K562 (cell line): ENCODE data around the gene KIAA1958. TPM values are rescaled to one million over a fixed set of nuclear protein-coding genes. Genes with fewer than 3 reads are reported as not detected.

Source experiments
- ATAC-seq: fragments of 200-7000 bp; cut with Tn5 transposase; 3 replicates; pipeline ENCODE4 v1.9.1; 2020; ENCODE audit warnings: moderate library complexity
- BruUV-seq: library from RNA; stranded (reverse); fragments of 400-500 nt; replicated peaks from 2 replicates; lab custom pipeline; 2021; lab: Mats Ljungman, UMichigan
- CTCF ChIA-PET: fragments of 300-600 bp; formaldehyde crosslinking; extraction: SDS; loops from one replicate; lab custom pipeline; 2021; ENCODE audit warnings: low intra/inter-chr PET ratio; lab: Yijun Ruan, JAX
- POLR2A ChIA-PET: fragments of 300-600, 350-650 bp; sonication (Branson Sonifier 250); formaldehyde crosslinking; extraction: SDS; loops from one replicate; lab custom pipeline; 2021; ENCODE audit warnings: antibody characterized with exemption, inconsistent platforms; lab: Yijun Ruan, JAX
- DNase-seq, 4 experiments: peaks; one replicate each; pipeline versions ENCODE4 v3.0.0 to v3.0.0-alpha.2; 2011 to 2018; ENCODE audit warnings: low spot score in 3 of 4, mixed read lengths in 3 of 4; ENCODE audit errors: extremely low read depth in 1 of 4
- FAIRE-seq: peaks from 2 replicates; lab custom pipeline; 2011; peaks lifted over from hg19 to GRCh38; lab: Jason Lieb, UNC
- H2AFZ ChIP-seq: 2 replicates; pipeline ENCODE4 v1.6.0; 2011; ENCODE audit warnings: low read depth, low read length, control low read depth, inconsistent platforms
- H3K27ac ChIP-seq: fragments of 200-600 bp; 3 replicates; pipeline ENCODE4 v1.8.0; 2011; ENCODE audit warnings: low read depth, mild to moderate bottlenecking, control low read depth, inconsistent platforms, low read length, moderate library complexity, mixed read lengths; ENCODE audit errors: extremely low read depth
- H3K27me3 ChIP-seq, 2 experiments: fragments of 300-600 bp in 1 of 2; 2 replicates in 1 of 2; 3 replicates in 1 of 2; pipeline versions ENCODE4 v1.6.0 to v1.8.0; 2011; ENCODE audit warnings: inconsistent platforms in 2 of 2, low read length in 2 of 2, mild to moderate bottlenecking in 1 of 2, mixed read lengths in 1 of 2, moderate library complexity in 1 of 2; ENCODE audit not compliant: control insufficient read depth in 2 of 2, insufficient read depth in 2 of 2
- H3K36me3 ChIP-seq: fragments of 300-600 bp; 3 replicates; pipeline ENCODE4 v1.8.0; 2011; ENCODE audit warnings: mild to moderate bottlenecking, low read length, inconsistent platforms; ENCODE audit not compliant: control insufficient read depth, insufficient read depth
- H3K4me1 ChIP-seq, 2 experiments: fragments of 200-600 bp in 1 of 2; replicated peaks in 1 of 2; 2 replicates in 1 of 2; 3 replicates in 1 of 2; pipeline versions ENCODE4 v1.5.1 to v1.8.0; 2011; ENCODE audit warnings: inconsistent platforms in 2 of 2, low read length in 2 of 2, mild to moderate bottlenecking in 1 of 2, mixed read lengths in 1 of 2, moderate library complexity in 1 of 2; ENCODE audit not compliant: control insufficient read depth in 2 of 2, insufficient read depth in 2 of 2
- H3K4me2 ChIP-seq: 2 replicates; pipeline ENCODE4 v1.6.1; 2011; ENCODE audit warnings: low read length, control low read depth, inconsistent platforms, mixed read lengths; ENCODE audit not compliant: insufficient read depth
- H3K4me3 ChIP-seq: fragments of 200-600 bp; sonication (generic), shearing (Covaris generic); 2 replicates; pipeline ENCODE4 v1.5.1; 2016; ENCODE audit warnings: control low read depth, inconsistent platforms
- H3K79me2 ChIP-seq: fragments of 200-600 bp; 3 replicates; pipeline ENCODE4 v1.8.0; 2011; ENCODE audit warnings: low read length, inconsistent platforms; ENCODE audit not compliant: control insufficient read depth, insufficient read depth
- H3K9ac ChIP-seq, 2 experiments: 2 replicates each; pipeline versions ENCODE4 v1.6.0 to v1.6.1; 2011; ENCODE audit warnings: low read depth in 2 of 2, low read length in 2 of 2, control low read depth in 1 of 2, inconsistent platforms in 1 of 2, mild to moderate bottlenecking in 1 of 2, mixed read lengths in 1 of 2; ENCODE audit not compliant: insufficient read depth in 1 of 2
- H3K9me1 ChIP-seq: one replicate; pipeline ENCODE4 v1.6.0; 2011; ENCODE audit warnings: inconsistent platforms, mild to moderate bottlenecking, low read length, moderate library complexity; ENCODE audit not compliant: control insufficient read depth, insufficient read depth
- H3K9me3 ChIP-seq: replicated peaks from 2 replicates; pipeline ENCODE4 v1.5.1; 2011; ENCODE audit warnings: low read depth, low read length, inconsistent platforms; ENCODE audit not compliant: control insufficient read depth, insufficient read depth
- H4K20me1 ChIP-seq: replicated peaks from 2 replicates; pipeline ENCODE4 v1.6.1; 2011; ENCODE audit warnings: low read length, inconsistent platforms, mixed read lengths; ENCODE audit not compliant: control insufficient read depth, insufficient read depth
- CEBPG ChIP-seq, 3 experiments: fragments of 200-800 bp in 1 of 3; sonication (Bioruptor generic) in 1 of 3; sonication (generic) in 1 of 3; formaldehyde crosslinking in 1 of 3; IDR thresholded peaks in 2 of 3; conservative IDR thresholded peaks in 1 of 3; 2 replicates each; pipeline versions ENCODE4 v1.6.1 to v1.8.0; 2016 to 2022; ENCODE audit warnings: missing compliant biosample characterization in 2 of 3, missing genetic modification characterization in 2 of 3, mild to moderate bottlenecking in 1 of 3, missing genetic modification reagents in 1 of 3
- CHCHD3 ChIP-seq: fragments of 250-450 bp; sonication (Bioruptor Pico); IDR thresholded peaks from 2 replicates; pipeline ENCODE4 v2.1.2; 2022; ENCODE audit warnings: mild to moderate bottlenecking
- EWSR1 ChIP-seq: fragments of 450-650 bp; IDR thresholded peaks from 2 replicates; pipeline ENCODE4 v1.6.1; 2018; ENCODE audit warnings: borderline replicate concordance, mild to moderate bottlenecking, low read depth, moderate library complexity; ENCODE audit not compliant: partially characterized antibody
- FOXK1 ChIP-seq: sonication (generic); formaldehyde crosslinking; IDR thresholded peaks from 2 replicates; pipeline ENCODE4 v1.8.0; 2022; ENCODE audit warnings: missing genetic modification reagents, mild to moderate bottlenecking, borderline replicate concordance
- HIVEP1 ChIP-seq: fragments of 250-450 bp; sonication (Bioruptor Pico); IDR thresholded peaks from 2 replicates; pipeline ENCODE4 v1.4.0; 2020; ENCODE audit warnings: mild to moderate bottlenecking
- ZNF583 ChIP-seq: fragments of 250-450 bp; sonication (Bioruptor Pico); IDR thresholded peaks from 2 replicates; pipeline ENCODE4 v1.4.0; 2020
- WGBS: fragments of 100-300 bp; shearing (Covaris generic); methylation state at CpG from one replicate; pipeline ENCODE4 v1.1.6; 2016; ENCODE audit warnings: low coverage, mixed read lengths; ENCODE audit not compliant: insufficient coverage; ENCODE audit errors: missing lambda C conversion rate; 5-methylcytosine and 5-hydroxymethylcytosine counted together
- in situ Hi-C: fragments of 300-500 bp; cut with MboI; formaldehyde crosslinking; loops from 4 replicates; pipeline ENCODE4 v1.15.0; 2018; ENCODE audit warnings: inconsistent platforms, mixed read lengths
- intact Hi-C: fragments of 100-400 bp; cut with micrococcal nuclease; formaldehyde crosslinking; loops from 2 replicates; pipeline ENCODE4 v1.14.2; 2022
- polyA plus RNA-seq, 8 experiments: library from polyadenylated mRNA; depleted of rRNA in 4 of 8; stranded (reverse) in 5 of 8; unstranded in 3 of 8; fragments of >200 nt; fragmentation: Nextera tagmentation in 2 of 8; fragmentation: Illumina TruSeq in 1 of 8; extraction: Ambion mirVana in 2 of 8; extraction: Trizol in 1 of 8; gene quantifications; 2 replicates each; pipeline versions ENCODE4 v1.2.1 to v1.2.3, GENCODE V29; 2011 to 2014; ENCODE audit warnings: inconsistent platforms in 1 of 8, missing spikeins in 1 of 8
- total RNA-seq, 7 experiments: library from RNA; depleted of rRNA in 6 of 7; stranded (reverse); fragments of >200 nt in 6 of 7; fragmentation: Illumina TruSeq in 2 of 7; extraction: Trizol in 2 of 7; gene quantifications; 2 replicates each; pipeline versions ENCODE4 v1.2.1 to v1.2.3, GENCODE V29; 2011 to 2021; ENCODE audit warnings: low replicate concordance in 1 of 7

Gene KIAA1958
- total and polyA plus RNA-seq, 9 of the 15 experiments (the other 6 are each of a cell fraction or from before 2014, with no cell fraction given) = 1.1 to 16.0 (median 10.1) TPM

GRCh38 chr9:112484607-112485006 is 2.0 kb upstream of the KIAA1958 start:
- intact Hi-C loops = no loop called here
- no TSS peak for BruUV-seq
- Histone ChIP-seq H4K20me1 (0 out of 2 replicates have a peak, but pooled peaks cover 4% of the 10 kb centered on the region), H3K4me3 (no peak overlapping the region), H3K9me3 (no peaks in the 10 kb centered on the region), H3K4me1 (peaks cover 6 to 25% of the 10 kb centered on the region in 2 experiments; a peak in 4 of 5 replicates), H3K27me3 (no peaks in the 10 kb centered on the region), H3K36me3 (no peaks in the 10 kb centered on the region; the same call in 1 of the 3 replicates), H3K9me1 (no peaks in the 10 kb centered on the region), H3K4me2 (no peak overlapping the region), H3K9ac (no peak overlapping the region), H2AFZ (no peak overlapping the region), H3K27ac (no peak overlapping the region), H3K79me2 (peaks cover 44% of the 10 kb centered on the region)
- FAIRE-seq (no peak), DNase-seq (no peak), ATAC-seq (no peak)
- WGBS = 44% methylated on average over 2 of the region's 2 CpGs
- in situ Hi-C loops = no loop called here
- POLR2A ChIA-PET = interaction anchor here (1.1 to 2.8 kb wide), 3 partner anchors 8 to 233 kb away, joined by 3 to 27 read pairs (median 3); partner anchors contain the start of gene INIP
- TF ChIP-seq HIVEP1 (CRISPR knock-in tag) (no peak), FOXK1 (CRISPR knock-in tag) (no peak), CHCHD3 (CRISPR knock-in tag) (no peak), CEBPG (CRISPR knock-in tag; IDR thresholded peaks at IDR 0.05) (no peak), CEBPG (tag; conservative IDR thresholded peaks at IDR 0.05 in 1 of 2, IDR thresholded peaks at IDR 0.05 in 1 of 2) (peak; percentile 38 to 56; a peak in 2 of 4 replicates), ZNF583 (CRISPR knock-in tag) (no peak), EWSR1 (no peak)
- CTCF ChIA-PET = no interaction called here
